Tibial nerve (tissue), 4 donors: Measurements from ENCODE around the gene UQCR11.

Source experiments
- CTCF ChIP-seq, 5 experiments: fragments of 200-600 bp in 3 of 5; fragments of 450-650 bp in 2 of 5; sonication (generic) in 3 of 5; IDR thresholded peaks; one replicate each; pipeline ENCODE4 v1.5.1; 2016 to 2019; ENCODE audit warnings: antibody characterized with exemption in 5 of 5, mild to moderate bottlenecking in 3 of 5, moderate library complexity in 2 of 5
- EP300 ChIP-seq, 2 donors: sonication (generic); formaldehyde crosslinking; IDR thresholded peaks; one replicate each; pipeline ENCODE4 v1.6.1; 2017; ENCODE audit warnings: antibody characterized with exemption in 2 of 2, mild to moderate bottlenecking in 1 of 2
- POLR2A ChIP-seq, 2 donors: fragments of 450-650 bp; IDR thresholded peaks; one replicate each; pipeline ENCODE4 v1.6.1; 2017; ENCODE audit warnings: antibody characterized with exemption in 2 of 2, mild to moderate bottlenecking in 2 of 2, moderate library complexity in 2 of 2

- TF ChIP-seq POLR2A (IDR thresholded peaks at IDR 0.05), result no peak
- no peak for TF ChIP-seq EP300 (IDR thresholded peaks at IDR 0.05)
- TF ChIP-seq CTCF (IDR thresholded peaks at IDR 0.05), result no peak
Observed at GRCh38 chr19:1630012-1630411, 24.8 kb upstream of the UQCR11 start.
